GM18861 (cell line): ENCODE results near the gene NMRK2.
"Not testable (repeated sequence)": the region's sequence is repeated elsewhere in the genome, so short reads cannot be mapped to it uniquely, and the experiment has no call there.

Experiments used
- ATAC-seq: cut with Tn5 transposase; IDR thresholded peaks from one replicate; pipeline ENCODE4 v1.9.1; 2021; ENCODE audit not compliant: unreplicated experiment

The NMRK2 gene, protein sequence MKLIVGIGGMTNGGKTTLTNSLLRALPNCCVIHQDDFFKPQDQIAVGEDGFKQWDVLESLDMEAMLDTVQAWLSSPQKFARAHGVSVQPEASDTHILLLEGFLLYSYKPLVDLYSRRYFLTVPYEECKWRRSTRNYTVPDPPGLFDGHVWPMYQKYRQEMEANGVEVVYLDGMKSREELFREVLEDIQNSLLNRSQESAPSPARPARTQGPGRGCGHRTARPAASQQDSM

DNA sequence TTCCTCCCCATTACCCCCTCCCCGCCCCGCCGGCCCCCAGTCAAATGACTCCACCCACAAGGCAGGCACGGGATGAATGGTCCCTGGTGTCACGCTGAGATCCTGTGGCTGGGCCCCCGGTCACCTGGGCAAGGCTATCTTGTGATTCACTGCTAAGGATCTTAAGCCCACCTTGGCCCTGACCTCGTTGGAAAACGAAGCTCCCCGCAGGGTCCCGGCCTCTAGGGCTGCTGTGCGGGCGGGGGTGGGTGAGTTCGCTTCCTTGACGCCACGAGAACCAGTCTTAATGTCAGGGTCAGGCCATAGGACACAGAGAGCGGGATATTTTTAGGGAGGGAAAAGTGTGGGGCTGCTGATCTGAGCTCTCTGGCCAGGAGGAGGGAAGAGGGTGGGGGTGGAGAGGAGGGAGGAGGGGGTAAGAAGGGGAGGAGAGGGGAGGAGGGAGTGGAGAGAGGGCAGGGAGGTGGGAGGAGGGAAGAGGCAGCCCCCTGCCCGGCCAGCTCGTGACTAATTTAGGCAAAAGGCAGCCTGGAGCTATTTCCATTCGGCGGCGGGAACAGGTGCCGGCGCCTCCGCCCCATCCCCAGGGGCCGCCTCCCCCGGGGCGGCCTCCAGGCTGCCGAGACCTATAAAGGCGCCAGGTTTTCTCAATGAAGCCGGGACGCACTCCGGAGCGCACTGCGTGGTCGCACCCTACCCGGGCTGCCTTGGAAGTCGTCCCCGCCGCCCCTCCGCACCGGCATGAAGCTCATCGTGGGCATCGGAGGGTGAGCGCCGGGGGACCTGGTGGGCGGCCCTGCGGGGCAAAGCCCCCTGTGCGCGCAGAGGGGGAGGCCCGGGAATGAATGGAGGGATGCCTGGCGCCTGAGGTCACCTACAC, at the start of gene NMRK2:
Gene NMRK2, plus strand, starts transcription at position 139 of the 880 bp plus-strand sequence. Its CDS starts 603 bp downstream, at position 742.
- no peak for ATAC-seq

DNA sequence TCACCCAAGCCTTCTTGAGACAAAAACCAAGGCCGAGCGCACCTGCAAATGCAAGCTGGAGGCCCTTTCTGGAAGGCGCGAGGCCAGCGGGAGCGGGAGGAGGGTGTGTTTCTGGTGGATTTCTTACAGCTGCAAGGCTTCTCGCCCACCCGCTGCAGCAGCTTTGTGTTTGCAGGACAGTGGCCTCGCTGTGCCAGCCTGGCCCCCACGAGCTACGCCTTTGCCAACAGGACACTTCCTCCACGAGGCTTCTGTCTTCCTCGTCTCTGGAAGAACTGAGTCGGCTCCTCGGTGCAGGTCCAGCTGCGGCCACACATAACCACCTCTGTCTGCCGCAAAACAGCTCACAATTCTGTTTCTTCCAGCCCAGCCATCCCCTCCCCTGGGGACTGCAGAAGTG, 42.3 kb upstream of the NMRK2 start:
- no peak for ATAC-seq

DNA sequence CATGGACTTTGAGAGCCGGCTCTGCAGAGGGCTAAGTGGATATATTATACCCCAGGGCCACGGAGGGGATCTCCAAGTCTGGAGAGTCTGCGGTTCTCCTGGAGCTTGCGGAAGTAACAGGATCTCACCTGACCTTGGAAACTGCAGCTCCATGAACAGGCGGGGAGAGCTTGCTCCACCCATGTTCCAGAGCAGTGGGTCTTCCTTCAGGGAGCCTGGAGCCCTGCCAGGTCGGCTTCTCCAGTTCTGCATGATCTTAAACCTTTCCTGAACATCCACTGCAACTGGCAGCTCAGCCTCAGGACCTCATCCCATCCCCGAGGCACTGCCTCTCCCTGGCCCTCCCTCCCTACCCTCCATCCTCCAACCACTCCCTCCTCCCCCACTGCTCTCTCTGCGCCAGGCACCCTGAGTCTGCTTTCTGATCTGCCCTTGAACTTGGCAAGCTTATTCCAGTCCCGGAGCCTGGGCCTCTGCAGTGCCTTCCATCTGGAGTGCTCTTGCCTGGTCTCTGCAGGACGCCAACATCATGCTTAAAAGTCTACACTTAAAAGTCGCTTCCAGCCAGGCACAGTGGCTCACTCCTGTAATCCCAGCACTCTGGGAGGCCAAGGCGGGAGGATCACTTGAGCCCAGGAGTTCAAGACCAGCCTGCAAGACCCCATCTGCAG, 39.2 kb upstream of the NMRK2 start:
- ATAC-seq: no peak

DNA sequence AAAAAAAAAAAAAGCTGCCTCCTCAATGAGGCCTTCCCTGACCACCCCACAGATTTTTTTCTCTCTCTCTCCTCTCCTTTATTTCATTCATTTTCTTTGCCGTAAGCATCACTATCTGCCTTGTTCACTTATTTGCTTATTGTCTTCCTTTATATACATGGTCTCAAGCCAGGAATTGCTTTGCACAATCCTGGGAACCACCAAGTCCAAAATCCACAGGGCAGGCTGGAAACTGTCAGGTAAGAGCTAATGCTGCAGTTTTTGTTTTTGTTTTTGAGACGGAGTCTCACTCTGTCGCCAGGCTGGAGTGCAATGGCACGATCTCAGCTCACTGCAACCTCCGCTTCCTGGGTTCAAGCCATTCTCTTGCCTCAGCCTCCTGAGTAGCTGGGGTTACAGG, 37.9 kb upstream of the NMRK2 start:
- not testable (repeated sequence) for ATAC-seq

DNA sequence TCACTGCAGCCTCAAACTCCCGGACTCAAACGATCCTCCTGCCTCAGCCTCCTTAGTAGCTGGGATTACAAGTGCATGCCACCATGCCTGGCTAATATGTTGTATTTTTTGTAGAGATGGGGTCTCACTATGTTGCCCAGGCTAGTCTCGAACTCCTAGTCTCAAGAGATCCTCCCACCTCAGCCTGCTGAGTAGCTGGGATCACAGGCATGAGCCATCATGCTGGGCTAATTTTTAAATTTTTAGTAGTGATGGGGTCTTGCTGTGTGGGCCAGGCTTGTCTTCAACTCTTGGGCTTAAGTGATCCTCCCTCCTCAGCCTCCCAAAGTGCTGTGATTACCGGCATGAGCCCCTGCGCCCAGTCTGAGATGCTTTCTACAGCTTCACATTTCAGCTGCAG, 37.1 kb upstream of the NMRK2 start:
- ATAC-seq: no peak

DNA sequence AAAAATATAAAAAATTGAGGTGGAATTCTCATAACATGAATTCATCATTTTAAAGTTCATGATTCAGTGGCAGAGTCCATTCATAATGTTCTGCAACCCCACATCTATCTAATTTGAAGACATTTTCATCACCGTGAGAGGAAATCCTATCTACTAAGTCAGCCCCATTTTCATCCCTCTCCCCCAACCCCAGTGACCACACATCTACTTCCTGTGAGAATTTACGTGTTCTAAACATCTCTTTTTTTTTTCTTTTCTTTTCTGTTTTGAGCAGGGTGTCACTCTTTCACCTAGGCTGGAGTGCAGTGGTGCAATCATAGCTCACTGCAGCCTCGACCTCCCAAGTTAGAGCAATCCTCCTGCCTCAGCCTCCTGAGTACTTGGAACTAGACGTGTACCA, 34.9 kb upstream of the NMRK2 start:
- ATAC-seq: no peak

DNA sequence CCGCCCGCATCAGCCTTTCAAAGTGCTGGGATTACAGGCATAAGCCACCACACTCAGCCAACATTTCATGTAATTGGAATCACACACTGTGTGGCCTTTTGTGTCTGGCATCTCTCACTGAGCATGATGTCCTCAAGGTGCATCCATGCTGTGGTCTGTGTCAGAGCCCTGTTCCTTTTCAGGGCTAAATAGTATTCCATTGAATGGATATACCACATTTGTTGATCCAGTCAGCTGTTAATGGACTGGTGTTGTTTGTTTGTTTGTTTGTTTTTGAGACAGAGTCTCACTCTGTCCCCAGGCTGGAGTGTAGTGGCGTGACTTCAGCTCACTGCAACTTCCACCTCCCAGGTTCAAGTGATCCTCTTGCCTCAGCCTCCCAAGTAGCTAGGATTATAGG, 34.4 kb upstream of the NMRK2 start:
- no peak for ATAC-seq

DNA sequence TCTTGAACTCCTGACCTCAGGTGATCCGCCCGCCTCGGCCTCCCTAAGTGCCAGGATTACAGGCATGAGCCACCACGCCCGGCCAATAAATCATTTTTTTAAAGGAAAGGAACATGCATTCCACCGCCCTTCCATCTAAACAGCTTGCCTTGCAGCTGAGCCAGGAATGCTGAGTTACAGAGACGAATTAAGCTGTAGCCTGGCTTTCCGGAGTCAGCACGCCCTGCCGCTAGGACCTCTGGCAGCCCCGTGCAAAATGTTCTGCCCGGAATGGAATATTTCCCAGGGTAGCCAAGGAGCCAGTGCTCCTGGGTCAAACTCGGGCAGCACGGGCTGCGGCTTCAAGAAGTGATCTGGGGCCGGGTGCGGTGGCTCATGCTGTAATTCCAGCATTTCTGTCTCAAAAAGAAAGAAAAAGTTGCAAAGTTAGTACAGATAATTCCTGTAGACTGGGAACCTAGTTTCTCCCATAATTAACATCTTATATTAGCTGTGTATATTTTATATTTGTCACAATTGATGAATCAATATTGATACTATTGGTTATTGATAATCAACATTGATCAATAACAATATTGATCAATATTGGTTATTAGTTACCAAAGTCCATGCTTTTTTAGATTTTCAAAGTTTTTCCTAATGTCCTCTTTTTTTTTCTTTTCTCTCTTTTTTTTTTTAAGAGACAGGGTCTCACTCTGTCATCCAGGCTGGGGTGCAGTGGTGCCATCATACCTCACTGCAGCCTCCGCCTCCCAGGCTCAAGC, 33.2 kb upstream of the NMRK2 start:
- ATAC-seq: no peak

DNA sequence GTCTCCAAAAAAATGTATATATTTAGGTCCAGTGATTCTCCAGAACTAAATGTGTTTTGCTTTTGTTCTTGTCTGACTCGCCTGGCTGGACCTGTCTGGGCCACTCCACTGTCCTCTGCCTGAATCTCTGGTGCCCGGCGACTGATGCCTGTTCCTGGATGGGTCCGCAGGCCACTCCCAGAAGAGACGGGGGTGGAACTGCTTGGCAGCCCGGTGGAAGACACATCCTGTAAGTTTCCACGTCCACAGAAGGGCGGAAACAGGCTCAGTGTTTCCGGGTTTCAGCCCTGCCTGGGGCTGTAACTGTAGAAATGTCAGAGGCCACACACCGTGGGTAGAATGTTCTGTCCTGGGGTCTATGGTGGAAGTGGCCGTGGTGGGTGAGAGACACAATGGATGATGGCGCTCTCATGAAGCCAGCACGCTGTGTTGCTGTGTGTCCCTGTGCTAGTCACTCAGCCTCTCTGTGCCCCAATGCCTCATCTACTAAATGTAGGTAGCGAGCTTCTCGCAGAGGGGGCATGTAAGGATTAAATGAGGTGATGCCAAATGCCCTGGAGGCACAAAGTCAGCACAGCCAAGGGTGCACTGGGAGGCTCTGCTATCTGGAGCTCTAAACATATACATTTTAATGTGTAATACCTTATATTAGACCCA, 30.4 kb upstream of the NMRK2 start:
- no peak for ATAC-seq

DNA sequence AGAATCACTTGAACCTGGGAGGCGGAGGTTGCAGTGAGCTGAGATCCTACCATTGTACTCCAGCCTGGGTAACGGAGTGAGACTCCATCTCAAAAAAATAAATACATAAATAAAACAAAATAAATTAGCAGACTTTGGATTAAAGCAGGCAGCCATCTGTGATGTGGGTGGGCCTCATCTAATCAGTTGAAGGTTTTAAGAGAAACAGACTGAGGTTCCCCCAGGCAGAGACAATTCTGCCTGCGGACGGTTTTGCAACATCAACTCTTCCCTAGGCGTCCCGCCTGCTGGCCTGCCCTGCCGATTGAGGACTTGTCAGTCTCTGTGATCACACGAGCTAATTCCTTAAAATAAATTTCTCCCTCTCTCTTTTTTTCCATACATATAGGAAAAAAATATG, 28.6 kb upstream of the NMRK2 start:
- ATAC-seq: no peak

DNA sequence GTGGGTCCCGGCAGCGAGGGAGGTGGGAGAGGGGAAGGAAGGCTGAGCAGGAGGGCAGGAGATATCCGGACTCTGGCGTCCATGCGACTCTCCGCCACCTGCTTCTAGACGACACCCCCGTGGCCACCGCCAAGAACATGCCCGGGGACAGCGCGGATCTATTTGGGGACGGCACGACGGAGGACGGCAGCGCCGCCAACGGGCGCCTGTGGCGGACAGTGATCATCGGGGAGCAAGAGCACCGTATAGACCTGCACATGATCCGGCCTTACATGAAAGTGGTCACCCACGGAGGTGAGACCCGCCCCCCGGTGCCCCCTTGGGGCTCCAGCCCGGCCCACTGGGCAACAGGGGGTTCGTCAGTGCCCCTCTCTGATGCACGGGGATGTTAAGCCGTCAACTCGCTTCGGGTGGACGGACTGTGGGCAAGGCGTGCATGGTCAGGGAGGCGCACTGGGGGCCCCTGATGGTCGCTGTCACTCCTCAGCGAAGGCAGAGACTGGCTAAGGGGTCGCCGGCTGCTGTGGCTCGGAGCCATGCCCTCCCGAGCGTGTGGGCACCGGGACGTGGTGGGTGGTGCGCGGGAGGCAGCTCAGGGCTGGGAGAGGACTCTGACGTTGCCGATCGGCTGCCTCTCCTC, 25.1 kb upstream of the NMRK2 start:
- ATAC-seq: no peak

DNA sequence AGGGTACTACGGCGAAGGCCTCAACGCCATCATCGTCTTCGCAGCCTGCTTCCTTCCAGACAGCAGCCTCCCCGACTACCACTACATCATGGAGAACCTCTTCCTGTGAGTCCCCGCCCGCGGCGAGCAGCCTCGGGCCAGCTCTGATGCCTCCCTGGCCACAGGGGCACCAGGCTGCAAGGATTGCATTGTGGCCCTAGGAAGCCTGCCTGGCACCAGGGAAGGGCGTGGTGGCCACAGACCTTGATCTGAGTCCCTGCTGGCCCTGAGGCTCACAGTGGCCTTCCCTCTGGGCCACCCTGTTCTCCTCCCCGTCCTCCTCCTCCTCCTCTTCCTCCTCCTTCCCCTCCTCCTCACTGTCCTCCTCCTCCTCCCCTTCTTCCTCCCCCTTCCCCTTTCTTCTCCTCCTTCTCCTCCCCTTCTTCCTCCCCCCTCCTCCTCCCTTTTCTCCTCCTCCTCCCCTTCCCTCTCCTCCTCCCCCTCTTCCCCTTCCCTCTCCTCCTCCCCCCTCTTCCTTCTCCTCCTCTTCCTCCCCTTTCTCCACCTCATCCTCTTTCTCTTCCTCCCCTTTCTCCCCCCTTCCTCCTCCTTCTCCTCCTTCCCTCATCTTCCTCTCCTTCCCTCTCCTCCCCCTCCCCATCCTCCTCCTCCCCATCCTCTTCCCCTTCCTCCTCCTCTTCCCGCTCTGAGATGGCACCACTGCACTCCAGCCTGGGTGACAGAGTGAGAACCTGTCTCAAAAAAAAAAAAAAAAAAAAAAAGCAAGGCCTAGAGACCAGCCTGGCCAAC, 24.4 kb upstream of the NMRK2 start:
- ATAC-seq: no peak

DNA sequence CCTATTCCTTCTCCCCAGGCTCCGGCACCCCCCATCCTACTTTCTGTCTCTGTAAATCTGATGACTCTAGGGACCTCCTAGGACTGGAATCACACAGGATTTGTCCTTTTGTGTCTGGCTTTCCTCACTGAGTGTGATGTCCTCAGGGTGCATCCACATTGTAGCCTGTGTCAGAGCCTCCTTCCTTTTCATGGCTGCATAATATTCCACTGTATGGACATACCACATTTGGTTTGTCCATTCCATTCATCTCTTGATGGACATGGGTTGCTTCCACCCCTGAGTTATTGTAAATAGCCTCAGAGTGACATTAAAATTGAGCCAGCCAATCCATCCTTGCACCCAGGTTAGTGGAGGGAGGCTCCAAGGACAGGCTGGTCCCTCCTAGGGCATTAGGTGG, 22.8 kb upstream of the NMRK2 start:
- no peak for ATAC-seq

DNA sequence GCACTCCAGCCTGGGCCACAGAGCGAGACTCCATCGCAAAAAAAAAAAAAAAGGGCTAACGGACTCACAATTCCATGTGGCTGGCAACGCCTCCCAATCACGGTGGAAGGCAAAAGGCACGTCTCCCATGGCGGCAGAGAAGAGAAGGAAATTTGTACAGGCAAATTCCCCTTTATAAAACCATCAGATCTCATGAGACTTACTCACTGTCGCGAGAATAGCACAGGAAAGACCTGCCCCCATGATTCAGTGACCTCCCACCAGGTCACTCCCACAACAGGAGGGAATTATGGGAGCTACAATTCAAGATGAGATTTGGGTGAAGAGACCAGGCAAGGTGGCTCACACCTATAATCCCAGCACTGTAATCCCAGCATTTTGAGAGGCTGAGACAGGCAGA, 18.7 kb upstream of the NMRK2 start:
- no peak for ATAC-seq

DNA sequence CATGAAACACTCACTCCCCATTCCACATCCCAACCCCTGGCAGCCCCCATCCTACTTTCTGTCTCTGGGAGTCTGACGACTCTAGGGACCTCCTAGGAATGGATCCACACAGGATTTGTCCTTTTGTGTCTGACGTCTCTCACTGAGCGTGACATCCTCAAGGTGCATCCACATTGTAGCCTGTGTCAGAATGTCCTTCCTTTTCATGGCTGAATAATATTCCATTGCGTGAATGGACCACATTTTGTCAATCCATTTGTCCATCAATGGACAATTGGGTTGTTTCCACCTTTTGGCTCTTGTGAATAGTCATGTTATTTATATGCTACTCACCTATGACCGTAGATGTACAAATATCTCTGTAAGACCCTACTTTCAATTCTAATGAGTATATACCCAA, 16.8 kb upstream of the NMRK2 start:
- no peak for ATAC-seq

DNA sequence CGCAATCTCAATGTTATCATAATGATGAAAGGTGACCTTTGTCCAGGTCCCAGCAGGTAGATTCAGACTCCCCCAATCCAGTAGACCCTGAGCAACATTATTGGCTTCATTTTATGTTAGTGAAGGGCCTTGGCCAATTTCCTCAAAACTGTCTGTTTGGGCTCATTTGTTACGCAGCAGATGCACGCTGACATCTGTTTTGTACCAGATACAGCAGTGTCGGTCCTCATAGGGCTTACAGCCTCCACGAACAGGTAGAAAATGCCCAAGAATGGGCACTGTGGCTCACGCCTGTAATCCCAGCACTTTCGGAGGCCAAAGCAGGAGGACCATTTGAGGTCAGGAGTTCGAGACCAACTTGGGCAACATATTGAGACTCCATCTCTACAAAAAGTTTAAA, 13.1 kb upstream of the NMRK2 start:
- ATAC-seq: no peak

DNA sequence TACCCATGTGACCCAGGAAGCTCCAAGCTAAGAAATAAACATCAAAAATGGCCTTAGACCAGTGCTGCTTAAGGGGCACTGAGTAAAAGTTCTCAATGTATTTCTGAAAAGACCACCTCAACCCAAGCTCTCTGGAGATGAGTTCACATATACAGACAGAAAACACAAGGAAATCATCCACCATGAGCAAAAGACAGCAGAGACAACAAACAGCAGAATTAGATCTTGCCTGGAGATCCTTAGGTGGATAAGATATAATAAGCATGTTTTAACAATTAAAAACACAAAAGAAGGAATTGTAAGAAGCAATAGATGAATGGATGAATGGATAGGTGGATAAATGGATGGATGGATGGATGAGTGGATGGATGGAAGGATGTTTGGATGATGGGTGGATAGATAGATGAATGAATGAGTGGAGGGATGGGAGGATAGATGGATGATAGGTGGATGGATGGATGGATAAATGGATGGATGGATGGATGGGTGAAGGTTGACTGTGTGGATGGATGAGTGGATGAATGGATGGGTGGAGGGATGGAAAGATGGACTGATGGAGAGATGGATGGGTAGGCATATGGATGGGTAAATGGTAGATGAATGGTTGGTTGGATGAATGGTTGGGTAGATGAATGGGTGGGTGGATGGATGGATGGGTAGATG, 9.6 kb upstream of the NMRK2 start:
- ATAC-seq: no peak

DNA sequence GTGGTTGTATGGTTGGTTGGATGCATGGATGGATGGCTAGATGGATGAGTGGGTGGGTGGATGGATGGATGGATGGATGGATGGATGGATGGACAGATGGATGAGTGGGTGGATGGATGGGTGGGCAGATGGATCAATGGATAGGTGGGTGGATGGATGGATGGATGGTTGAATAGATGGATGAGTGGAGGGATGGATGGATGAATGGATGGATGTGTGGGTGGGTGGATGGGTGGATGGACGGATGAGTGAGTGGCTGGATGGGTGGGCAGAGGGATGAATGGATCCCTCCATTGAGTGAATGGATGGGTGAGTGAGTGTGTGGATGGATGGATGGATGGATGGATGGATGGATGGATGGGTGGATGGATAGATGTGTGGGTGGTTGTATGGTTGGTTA, 9.0 kb upstream of the NMRK2 start:
- ATAC-seq: no peak

DNA sequence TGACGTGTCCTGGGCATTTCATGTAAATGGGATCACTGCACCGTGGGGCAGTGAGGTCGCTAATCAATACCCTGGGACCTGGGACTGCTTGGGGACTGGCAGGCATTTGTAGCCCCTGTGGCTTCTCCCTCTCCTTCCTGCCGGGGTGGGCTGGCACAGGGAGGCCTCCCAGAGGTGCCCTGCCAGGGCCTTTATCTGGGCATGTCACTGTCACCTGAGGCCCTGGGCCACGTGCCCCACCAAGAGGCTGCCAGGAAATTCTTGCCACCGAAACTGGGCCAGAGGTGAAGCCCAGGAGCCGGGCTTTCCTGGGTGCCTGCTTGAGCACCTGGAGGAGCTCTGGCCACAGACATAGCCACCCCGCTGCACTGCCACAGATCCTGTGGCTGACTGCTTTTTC, 1.8 kb upstream of the NMRK2 start:
- ATAC-seq: no peak
